Lung (tissue), 12 donors: ENCODE measurements around the gene ZFP36L1. TPM values are rescaled to one million over a fixed set of nuclear protein-coding genes. Genes with fewer than 3 reads are reported as not detected.
"Not testable (repeated sequence)": the region's sequence is repeated elsewhere in the genome, so short reads cannot be mapped to it uniquely, and the experiment has no call there.

Experiments used
- ATAC-seq: fragments of 200-7000 bp; cut with Tn5 transposase; one replicate; pipeline ENCODE4 v1.9.1; 2020; ENCODE audit warnings: moderate number of reproducible peaks; ENCODE audit not compliant: insufficient read depth, low FRiP score
- DNase-seq, 3 donors: peaks; one replicate each; pipeline ENCODE4 v3.0.0-alpha.2; 2013 to 2017
- H3K27ac ChIP-seq, 2 donors: one replicate each; pipeline ENCODE4 v1.5.1; 2013; ENCODE audit warnings: mild to moderate bottlenecking in 2 of 2, moderate library complexity in 2 of 2, control low read depth in 1 of 2, inconsistent platforms in 1 of 2, low read depth in 1 of 2, low read length in 1 of 2
- H3K27me3 ChIP-seq, 3 donors: one replicate each; pipeline ENCODE4 v1.5.1; 2013; ENCODE audit warnings: low read length in 2 of 3; ENCODE audit not compliant: control insufficient read depth in 3 of 3, insufficient read depth in 3 of 3
- H3K36me3 ChIP-seq, 4 donors: one replicate each; pipeline ENCODE4 v1.5.1; 2013; ENCODE audit warnings: low read length in 4 of 4, mild to moderate bottlenecking in 1 of 4, moderate library complexity in 1 of 4; ENCODE audit not compliant: control insufficient read depth in 4 of 4, insufficient read depth in 4 of 4
- H3K4me1 ChIP-seq, 5 donors: one replicate each; pipeline ENCODE4 v1.5.1; 2013; ENCODE audit warnings: low read length in 5 of 5, mild to moderate bottlenecking in 2 of 5, moderate library complexity in 1 of 5; ENCODE audit not compliant: control insufficient read depth in 5 of 5, insufficient read depth in 5 of 5
- H3K4me3 ChIP-seq: one replicate; pipeline ENCODE4 v1.5.1; 2013; ENCODE audit warnings: mild to moderate bottlenecking, control low read depth, moderate library complexity
- H3K9ac ChIP-seq, 2 donors: one replicate each; pipeline ENCODE4 v1.5.1; 2013; ENCODE audit warnings: low read length in 2 of 2, control low read depth in 1 of 2; ENCODE audit not compliant: insufficient read depth in 1 of 2
- H3K9me3 ChIP-seq, 4 donors: one replicate each; pipeline ENCODE4 v1.5.1; 2013; ENCODE audit warnings: low read length in 3 of 4, mild to moderate bottlenecking in 1 of 4, moderate library complexity in 1 of 4; ENCODE audit not compliant: control insufficient read depth in 4 of 4, insufficient read depth in 3 of 4
- WGBS, 2 donors: extraction: QIAGEN DNeasy Blood & Tissue Kit; methylation state at CpG; one replicate each; pipeline ENCODE4 v1.1.7; 2013; 5-methylcytosine and 5-hydroxymethylcytosine counted together
- polyA plus RNA-seq, 2 donors: library from polyadenylated mRNA; stranded (reverse); fragments of 200-250 nt; gene quantifications; one replicate each; pipeline ENCODE4 v1.2.1, GENCODE V29; 2013
- total RNA-seq, 2 donors: library from RNA; depleted of rRNA in 1 of 2; stranded (reverse); fragments of >200 nt in 1 of 2; gene quantifications; one replicate each; pipeline ENCODE4 v1.2.1, GENCODE V29; 2014 to 2021
- TF ChIP-seq, protein P1 (sequence below): IDR thresholded peaks from 2 replicates; pipeline ENCODE4 v1.5.1; 2012; ENCODE audit warnings: mild to moderate bottlenecking; ENCODE audit errors: control extremely low read depth, extremely low read depth
- donor health status: control.
- donor health status: control.
- donor health status: Bipolar disorder and iron deficiency.
- donor health status: healthy.
- donor health status: DM: yes; HTN: yes; CAD: no.

The ZFP36L1 gene
- total and polyA plus RNA-seq, 4 donors: 63.7 to 364 (median 267) TPM

- Histone ChIP-seq H3K27ac (no peak overlapping the region), H3K9ac (no peak overlapping the region), H3K27me3 (no peaks in the 10 kb centered on the region), H3K36me3 (no peaks in the 10 kb centered on the region), H3K9me3 (no peaks in the 10 kb centered on the region), H3K4me3 (no peak overlapping the region), H3K4me1 (peaks cover 7 to 25% (median 11%) of the 10 kb centered on the region in 5 donors)
- TF ChIP-seq, protein P1, sequence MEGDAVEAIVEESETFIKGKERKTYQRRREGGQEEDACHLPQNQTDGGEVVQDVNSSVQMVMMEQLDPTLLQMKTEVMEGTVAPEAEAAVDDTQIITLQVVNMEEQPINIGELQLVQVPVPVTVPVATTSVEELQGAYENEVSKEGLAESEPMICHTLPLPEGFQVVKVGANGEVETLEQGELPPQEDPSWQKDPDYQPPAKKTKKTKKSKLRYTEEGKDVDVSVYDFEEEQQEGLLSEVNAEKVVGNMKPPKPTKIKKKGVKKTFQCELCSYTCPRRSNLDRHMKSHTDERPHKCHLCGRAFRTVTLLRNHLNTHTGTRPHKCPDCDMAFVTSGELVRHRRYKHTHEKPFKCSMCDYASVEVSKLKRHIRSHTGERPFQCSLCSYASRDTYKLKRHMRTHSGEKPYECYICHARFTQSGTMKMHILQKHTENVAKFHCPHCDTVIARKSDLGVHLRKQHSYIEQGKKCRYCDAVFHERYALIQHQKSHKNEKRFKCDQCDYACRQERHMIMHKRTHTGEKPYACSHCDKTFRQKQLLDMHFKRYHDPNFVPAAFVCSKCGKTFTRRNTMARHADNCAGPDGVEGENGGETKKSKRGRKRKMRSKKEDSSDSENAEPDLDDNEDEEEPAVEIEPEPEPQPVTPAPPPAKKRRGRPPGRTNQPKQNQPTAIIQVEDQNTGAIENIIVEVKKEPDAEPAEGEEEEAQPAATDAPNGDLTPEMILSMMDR: no peak
- WGBS, 2 donors: 89 to 93% methylated on average over 7 of the region's 7 CpGs
- ATAC-seq (no peak), DNase-seq (no peak)
Observed at GRCh38 chr14:68766299-68767247, 26.3 kb downstream of the ZFP36L1 start.

DNA sequence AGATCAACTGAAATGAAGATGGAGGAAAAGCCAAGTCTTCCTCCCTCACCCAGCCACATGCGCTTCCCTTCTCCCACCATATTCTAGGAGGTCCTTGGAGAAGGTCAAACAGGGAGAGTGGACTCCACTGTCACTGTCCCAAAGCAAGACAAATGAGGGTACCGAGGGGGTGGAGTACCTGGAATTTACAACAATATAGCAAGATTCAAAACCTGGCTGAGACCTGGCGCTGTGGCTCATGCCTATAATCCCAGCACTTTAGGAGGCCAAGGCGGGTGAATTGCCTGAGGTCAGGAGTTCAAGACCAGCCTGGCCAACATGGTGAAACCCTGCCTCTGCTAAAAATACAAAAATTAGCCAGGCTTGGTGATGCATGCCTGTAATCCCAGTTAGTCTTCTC lies 29.0 kb downstream of the ZFP36L1 start:
- WGBS, 2 donors: 95 to 99% methylated on average over 4 of the region's 4 CpGs
- H3K27ac ChIP-seq: peak overlapping the region in 1 of 2 donors; percentile 67
- not testable (repeated sequence) for H3K9me3 ChIP-seq, H3K4me3 ChIP-seq, H3K9ac ChIP-seq, ATAC-seq, DNase-seq, H3K27me3 ChIP-seq, H3K36me3 ChIP-seq
- H3K4me1 ChIP-seq: peaks cover 7 to 26% (median 13%) of the 10 kb centered on the region in 5 donors

DNA sequence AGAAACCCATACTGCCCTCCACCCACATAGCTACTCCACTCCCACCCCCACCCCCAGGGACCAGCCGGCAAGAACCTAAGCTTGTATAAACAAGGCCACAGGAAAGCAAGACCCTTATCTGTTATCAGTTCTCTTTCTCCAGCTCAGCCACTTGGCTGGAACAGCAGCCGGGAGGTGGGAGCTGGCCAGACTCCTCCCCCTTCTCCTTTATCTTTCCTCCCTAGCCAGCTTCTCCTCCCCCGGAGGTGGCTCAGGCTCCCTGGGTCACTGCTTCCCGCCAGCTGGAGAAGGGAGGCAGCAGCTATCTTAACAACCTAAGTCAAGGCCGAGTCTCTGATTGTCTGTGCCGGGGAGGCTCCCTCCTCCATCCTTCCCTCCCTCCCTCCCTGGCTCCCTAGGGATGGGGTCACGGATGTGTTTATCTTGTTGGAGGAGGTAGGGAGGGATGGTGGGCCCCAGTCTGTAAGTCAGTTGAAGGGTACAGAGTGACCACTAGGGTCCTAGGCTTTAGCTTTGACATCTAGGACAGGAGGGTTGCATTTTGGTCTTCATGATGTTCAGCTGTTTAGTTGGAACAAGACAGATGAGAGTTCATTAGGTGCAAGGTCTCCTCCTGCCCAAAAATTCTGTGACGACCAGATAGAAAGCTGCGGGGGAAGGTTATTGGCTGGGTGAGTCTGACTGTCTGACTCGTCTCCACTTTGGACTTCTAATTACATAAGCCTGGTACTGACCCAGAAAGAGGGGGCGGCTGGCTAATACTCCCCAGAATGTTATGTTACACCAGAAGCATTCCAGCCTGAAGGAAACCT lies 29.7 kb downstream of the ZFP36L1 start:
- 39 to 52% methylated on average over 11 of the region's 11 CpGs for WGBS, 2 donors
- TF ChIP-seq, protein P1: no peak
- Histone ChIP-seq H3K4me1 (peaks cover 9 to 26% (median 18%) of the 10 kb centered on the region in 5 donors), H3K27ac (peak overlapping the region; percentile 2 to 65), H3K27me3 (no peaks in the 10 kb centered on the region), H3K9me3 (no peaks in the 10 kb centered on the region), H3K36me3 (no peaks in the 10 kb centered on the region), H3K9ac (no peak overlapping the region), H3K4me3 (no peak overlapping the region)
- peak; percentile 79 to 93 (median 82) for DNase-seq
- peak; percentile 70 for ATAC-seq

- Histone ChIP-seq H3K36me3 (no peaks in the 10 kb centered on the region), H3K4me1 (peaks cover 13 to 33% (median 19%) of the 10 kb centered on the region in 5 donors), H3K4me3 (no peak overlapping the region), H3K9ac (no peak overlapping the region), H3K27me3 (no peaks in the 10 kb centered on the region), H3K9me3 (no peaks in the 10 kb centered on the region), H3K27ac (no peak overlapping the region)
- TF ChIP-seq, protein P1: no peak
- no peak for ATAC-seq
- 94% methylated on average over 1 of the region's 1 CpG for WGBS, 2 donors
- DNase-seq: no peak
Observed at GRCh38 chr14:68761391-68761790, 31.5 kb downstream of the ZFP36L1 start.
